SU-DHL-6 (cell line): ENCODE data around the gene ADGRF3.

Experiments used
- H2AFZ ChIP-seq: fragments of 200-600 bp; sonication (generic); 2 replicates; pipeline ENCODE4 v1.6.1; 2014; ENCODE audit warnings: low read depth, mild to moderate bottlenecking, moderate library complexity, mixed read lengths, antibody characterized with exemption, low read length; ENCODE audit not compliant: severe bottlenecking
- H3F3A ChIP-seq: fragments of 200-600 bp; shearing (Covaris generic); 2 replicates; pipeline ENCODE4 v1.6.0; 2016; ENCODE audit warnings: antibody characterized with exemption, mild to moderate bottlenecking; ENCODE audit not compliant: insufficient read depth
- H3K27ac ChIP-seq: fragments of 200-600 bp; sonication (generic); 2 replicates; pipeline ENCODE4 v1.5.1; 2016; ENCODE audit warnings: low read depth, mild to moderate bottlenecking, low read length, moderate library complexity, mixed read lengths
- H3K27me3 ChIP-seq: fragments of 200-600 bp; sonication (generic), shearing (Covaris generic); 2 replicates; pipeline ENCODE4 v1.6.0; 2014; ENCODE audit warnings: mild to moderate bottlenecking, low read length
- H3K36me3 ChIP-seq: fragments of 200-600 bp; sonication (generic); 2 replicates; pipeline ENCODE4 v1.6.1; 2014; ENCODE audit warnings: mild to moderate bottlenecking, low read length, mixed read lengths
- H3K4me2 ChIP-seq: fragments of 300-600, 200-600 bp; shearing (Covaris generic), sonication (generic); 2 replicates; pipeline ENCODE4 v1.6.0; 2014; ENCODE audit warnings: low read length, low read depth, mild to moderate bottlenecking; ENCODE audit not compliant: poor library complexity, severe bottlenecking
- H3K4me3 ChIP-seq: fragments of 200-600 bp; sonication (generic); 2 replicates; pipeline ENCODE4 v1.5.1; 2014; ENCODE audit warnings: antibody characterized with exemption, low read length, mild to moderate bottlenecking, mixed read lengths; ENCODE audit not compliant: insufficient read depth, poor library complexity, severe bottlenecking
- H3K79me2 ChIP-seq: fragments of 200-600 bp; sonication (generic); 2 replicates; pipeline ENCODE4 v1.6.1; 2014; ENCODE audit warnings: mild to moderate bottlenecking, low read length, moderate library complexity; ENCODE audit not compliant: insufficient read depth
- H3K9ac ChIP-seq: fragments of 200-600 bp; sonication (generic); 2 replicates; pipeline ENCODE4 v1.7.0; 2014; ENCODE audit warnings: mild to moderate bottlenecking, low read length
- H3K9me2 ChIP-seq: fragments of 200-600 bp; sonication (generic); replicated peaks from 2 replicates; pipeline ENCODE4 v1.6.1; 2014; ENCODE audit warnings: low read length; ENCODE audit not compliant: insufficient read depth
- H3K9me3 ChIP-seq: fragments of 200-600 bp; sonication (generic); 2 replicates; pipeline ENCODE4 v1.6.1; 2014; ENCODE audit warnings: low read length, mixed read lengths; ENCODE audit not compliant: insufficient read depth
- H4K20me1 ChIP-seq: fragments of 200-600 bp; sonication (generic); 2 replicates; pipeline ENCODE4 v1.6.1; 2014; ENCODE audit warnings: low read depth, mild to moderate bottlenecking, antibody characterized with exemption, low read length, moderate library complexity, mixed read lengths
- CTCF ChIP-seq: fragments of 200-600 bp; sonication (generic); IDR thresholded peaks from one replicate; pipeline ENCODE4 v1.5.1; 2017; ENCODE audit warnings: antibody characterized with exemption, mild to moderate bottlenecking, low read length, moderate library complexity; ENCODE audit not compliant: insufficient read depth, poor library complexity, severe bottlenecking
- EZH2phosphoT487 ChIP-seq: fragments of 200-600 bp; sonication (generic), shearing (Covaris generic); conservative IDR thresholded peaks from 2 replicates; pipeline ENCODE4 v1.6.1; 2018; ENCODE audit warnings: mild to moderate bottlenecking, antibody characterized with exemption, low read length, moderate library complexity, mixed read lengths

ADGRF3 gene

GRCh38 chr2:26279886-26280285 is 66.7 kb downstream of the ADGRF3 start:
- Histone ChIP-seq H3K9me2 (no peaks in the 10 kb centered on the region), H3K9ac (no peak overlapping the region), H3K79me2 (no peaks in the 10 kb centered on the region), H4K20me1 (no peaks in the 10 kb centered on the region), H3K9me3 (no peaks in the 10 kb centered on the region), H2AFZ (no peak overlapping the region), H3K27ac (no peak overlapping the region), H3F3A (no peaks in the 10 kb centered on the region), H3K4me2 (no peak overlapping the region), H3K4me3 (no peak overlapping the region), H3K27me3 (no peaks in the 10 kb centered on the region), H3K36me3 (no peaks in the 10 kb centered on the region; the same call in 1 of the 2 replicates)
- TF ChIP-seq CTCF (no peak), EZH2phosphoT487 (no peak)

GRCh38 chr2:26276484-26277227 is 69.9 kb downstream of the ADGRF3 start:
- H3K4me3 ChIP-seq, result no peak overlapping the region
- H3K36me3 ChIP-seq, result peaks cover 5% of the 10 kb centered on the region; the same call in 1 of the 2 replicates
- H3K79me2 ChIP-seq, result no peaks in the 10 kb centered on the region
- TF ChIP-seq CTCF, result no peak
- no peak for TF ChIP-seq EZH2phosphoT487
- H3K9me3 ChIP-seq, result no peaks in the 10 kb centered on the region
- H3K9me2 ChIP-seq, result no peaks in the 10 kb centered on the region
- H4K20me1 ChIP-seq, result no peaks in the 10 kb centered on the region
- H3K9ac ChIP-seq, result no peak overlapping the region
- H3K27me3 ChIP-seq, result no peaks in the 10 kb centered on the region
- no peak overlapping the region for H2AFZ ChIP-seq
- no peak overlapping the region for H3K27ac ChIP-seq
- no peak overlapping the region for H3K4me2 ChIP-seq
- H3F3A ChIP-seq, result 0 out of 2 replicates have a peak, but pooled peaks cover 5% of the 10 kb centered on the region

- no peak overlapping the region for H3K9ac ChIP-seq
- no peak overlapping the region for H2AFZ ChIP-seq
- H3K27ac ChIP-seq, result no peak overlapping the region
Measured at GRCh38 chr2:26274058-26274613, 72.5 kb downstream of the ADGRF3 start.

More at GRCh38 chr2:26274058-26274613, 72.5 kb downstream of the ADGRF3 start:
- Histone ChIP-seq H3K4me2 (no peak overlapping the region), H3K27me3 (no peaks in the 10 kb centered on the region), H4K20me1 (no peaks in the 10 kb centered on the region), H3K4me3 (no peak overlapping the region), H3K9me2 (no peaks in the 10 kb centered on the region), H3K36me3 (peaks cover 5% of the 10 kb centered on the region; the same call in 1 of the 2 replicates), H3K9me3 (no peaks in the 10 kb centered on the region), H3F3A (0 out of 2 replicates have a peak, but pooled peaks cover 15% of the 10 kb centered on the region), H3K79me2 (no peaks in the 10 kb centered on the region)
- TF ChIP-seq CTCF (no peak), EZH2phosphoT487 (no peak)
